Mesothelial cell of epicardium (in vitro differentiated cells): ENCODE measurements around the gene SOX12. TPM values are rescaled to one million over a fixed set of nuclear protein-coding genes. Genes with fewer than 3 reads are reported as not detected.
"Not testable (repeated sequence)": the region's sequence is repeated elsewhere in the genome, so short reads cannot be mapped to it uniquely, and the experiment has no call there.

Experiments
- DNase-seq, 2 experiments: peaks; one replicate each; pipeline ENCODE4 v3.0.0; 2021; ENCODE audit warnings: low spot score in 2 of 2; ENCODE audit not compliant: unreplicated experiment in 2 of 2
- H3K27ac Mint-ChIP-seq: 2 replicates; pipeline ENCODE4 v1.8.0; 2021; ENCODE audit warnings: mixed read lengths
- H3K27me3 Mint-ChIP-seq: 2 replicates; pipeline ENCODE4 v1.8.0; 2021; ENCODE audit warnings: low read depth, mixed read lengths
- H3K36me3 Mint-ChIP-seq: 2 replicates; pipeline ENCODE4 v1.8.0; 2021; ENCODE audit warnings: mixed read lengths
- H3K4me1 Mint-ChIP-seq: 2 replicates; pipeline ENCODE4 v1.8.0; 2021; ENCODE audit warnings: mixed read lengths
- H3K4me3 Mint-ChIP-seq: 2 replicates; pipeline ENCODE4 v1.8.0; 2021; ENCODE audit warnings: mild to moderate bottlenecking, moderate library complexity, mixed read lengths
- H3K9me3 Mint-ChIP-seq: 2 replicates; pipeline ENCODE4 v1.8.0; 2021; ENCODE audit warnings: mixed read lengths
- total RNA-seq: library from RNA; stranded (reverse); gene quantifications from 3 replicates; pipeline ENCODE4 v1.2.1, GENCODE V29; 2021
- TF ChIP-seq, protein P1 (sequence below): fragments of 200-600 bp; sonication (generic); IDR thresholded peaks from one replicate; pipeline ENCODE4 v1.5.0; 2021; ENCODE audit warnings: antibody characterized with exemption; ENCODE audit not compliant: unreplicated experiment

Gene SOX12
- total RNA-seq, 1 donor from 2014 or later: 67.0 TPM

DNA sequence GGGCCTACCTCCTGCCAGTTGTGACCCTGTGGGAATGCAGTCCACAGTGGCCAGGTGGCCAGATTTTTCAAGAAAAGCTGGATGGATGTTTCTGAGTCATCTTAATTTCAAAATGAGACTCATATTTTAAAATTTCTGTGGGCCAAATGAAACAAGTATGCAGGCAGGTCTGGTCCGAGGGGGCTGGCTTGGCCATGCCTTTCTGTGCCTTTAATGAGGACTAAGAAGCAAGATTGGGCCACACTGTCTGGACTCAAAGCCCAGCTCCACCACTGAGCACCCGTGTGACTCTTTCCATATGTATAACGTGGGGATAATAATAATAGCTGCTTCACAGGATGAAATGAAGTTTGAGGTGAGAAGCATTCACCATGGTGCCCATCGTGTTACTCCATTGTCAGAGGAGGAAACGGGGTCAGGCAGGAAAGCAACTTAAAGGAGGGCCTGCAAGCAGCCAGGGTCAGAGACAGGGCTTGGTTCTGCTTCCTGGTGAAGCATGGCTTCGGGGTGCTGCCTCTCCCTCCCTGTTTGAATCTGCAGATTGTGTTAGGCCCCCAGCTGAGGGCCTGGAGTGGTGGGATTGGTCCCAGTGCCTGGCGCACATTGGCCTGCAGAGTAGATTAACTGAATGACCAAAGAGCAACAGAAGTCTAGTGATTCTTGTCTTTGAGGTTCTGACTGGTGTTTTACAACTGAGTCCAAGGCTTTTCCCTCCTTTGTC is 3.8 kb downstream of the SOX12 start:
- DNase-seq: no peak
- H3K36me3 Mint-ChIP-seq: peaks cover 6% of the 10 kb centered on the region
- peaks cover 33% of the 10 kb centered on the region for H3K4me1 Mint-ChIP-seq
- TF ChIP-seq, protein P1, sequence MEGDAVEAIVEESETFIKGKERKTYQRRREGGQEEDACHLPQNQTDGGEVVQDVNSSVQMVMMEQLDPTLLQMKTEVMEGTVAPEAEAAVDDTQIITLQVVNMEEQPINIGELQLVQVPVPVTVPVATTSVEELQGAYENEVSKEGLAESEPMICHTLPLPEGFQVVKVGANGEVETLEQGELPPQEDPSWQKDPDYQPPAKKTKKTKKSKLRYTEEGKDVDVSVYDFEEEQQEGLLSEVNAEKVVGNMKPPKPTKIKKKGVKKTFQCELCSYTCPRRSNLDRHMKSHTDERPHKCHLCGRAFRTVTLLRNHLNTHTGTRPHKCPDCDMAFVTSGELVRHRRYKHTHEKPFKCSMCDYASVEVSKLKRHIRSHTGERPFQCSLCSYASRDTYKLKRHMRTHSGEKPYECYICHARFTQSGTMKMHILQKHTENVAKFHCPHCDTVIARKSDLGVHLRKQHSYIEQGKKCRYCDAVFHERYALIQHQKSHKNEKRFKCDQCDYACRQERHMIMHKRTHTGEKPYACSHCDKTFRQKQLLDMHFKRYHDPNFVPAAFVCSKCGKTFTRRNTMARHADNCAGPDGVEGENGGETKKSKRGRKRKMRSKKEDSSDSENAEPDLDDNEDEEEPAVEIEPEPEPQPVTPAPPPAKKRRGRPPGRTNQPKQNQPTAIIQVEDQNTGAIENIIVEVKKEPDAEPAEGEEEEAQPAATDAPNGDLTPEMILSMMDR: no peak
- H3K9me3 Mint-ChIP-seq: no peaks in the 10 kb centered on the region
- H3K27ac Mint-ChIP-seq: peak overlapping the region; percentile 88
- no peaks in the 10 kb centered on the region for H3K27me3 Mint-ChIP-seq
- peak overlapping the region; percentile 89 for H3K4me3 Mint-ChIP-seq

DNA sequence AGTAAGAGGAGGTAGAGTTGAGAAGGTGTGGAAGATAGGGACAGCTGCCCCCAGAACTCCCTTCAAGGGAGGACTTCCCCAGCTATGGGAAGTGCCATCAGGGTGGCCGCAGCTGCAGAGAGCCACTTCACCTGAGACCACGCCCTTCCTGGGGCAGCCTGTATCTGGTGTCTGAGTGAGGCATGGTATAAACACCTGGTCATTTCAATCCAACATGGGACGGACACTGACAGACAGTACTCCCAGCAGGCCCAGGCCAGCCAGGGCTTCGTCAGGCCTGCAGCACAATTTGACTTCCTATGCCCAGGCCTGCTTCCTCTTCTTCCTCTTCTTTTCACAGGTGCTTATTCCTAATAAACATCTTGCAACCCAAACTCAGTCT is 4.5 kb downstream of the SOX12 start:
- no peaks in the 10 kb centered on the region for H3K9me3 Mint-ChIP-seq
- peaks cover 33% of the 10 kb centered on the region for H3K4me1 Mint-ChIP-seq
- H3K4me3 Mint-ChIP-seq: peak overlapping the region; percentile 89
- TF ChIP-seq, protein P1: no peak
- H3K27me3 Mint-ChIP-seq: no peaks in the 10 kb centered on the region
- DNase-seq: no peak
- peaks cover 10% of the 10 kb centered on the region for H3K36me3 Mint-ChIP-seq
- peak overlapping the region; percentile 64 for H3K27ac Mint-ChIP-seq

DNA sequence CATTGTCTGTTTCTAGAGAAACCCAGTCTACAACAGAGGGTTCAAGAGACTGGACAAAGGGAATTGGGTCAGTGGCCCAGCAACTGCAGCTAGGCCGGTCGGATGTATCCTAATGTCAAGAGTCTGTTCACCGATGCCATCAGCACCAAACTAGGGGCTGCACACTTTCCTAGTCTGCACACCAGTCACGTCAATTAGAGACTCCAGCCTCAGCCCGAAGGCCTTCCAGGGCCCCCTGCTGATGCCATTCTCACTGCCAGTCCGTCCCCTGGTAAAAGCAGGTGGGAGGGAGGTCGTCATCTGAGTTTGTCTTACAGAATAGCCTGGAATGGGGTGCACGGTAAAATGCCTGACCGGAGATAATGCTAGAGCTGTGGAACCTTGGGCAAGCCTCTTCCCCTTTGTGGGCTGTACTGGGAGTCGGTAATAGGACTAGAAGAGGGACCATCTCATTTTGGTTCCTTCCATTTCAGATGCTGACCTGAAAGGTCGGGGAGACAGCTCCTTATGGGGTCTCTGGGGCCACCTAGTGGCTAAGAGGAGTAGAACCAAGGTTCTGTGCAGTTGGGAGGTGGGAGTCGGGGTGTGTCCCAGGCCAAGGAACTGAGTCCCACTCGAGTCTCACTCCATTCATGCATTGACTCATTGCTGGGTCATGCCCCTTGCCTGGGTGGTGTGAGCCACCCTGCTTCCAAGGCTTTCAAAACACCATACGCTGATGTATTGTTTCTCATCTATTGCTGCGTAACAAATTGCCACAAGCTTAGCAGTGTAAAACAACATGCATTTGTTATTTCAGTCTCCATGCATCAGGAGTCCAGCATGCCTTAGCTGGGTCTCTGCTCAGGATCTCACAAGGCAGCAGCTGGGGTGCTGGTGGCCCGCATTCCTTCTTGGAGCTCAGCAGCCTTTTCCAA is 5.1 kb downstream of the SOX12 start:
- Mint-ChIP-seq H3K4me3 (peak overlapping the region; percentile 41), H3K27ac (peak overlapping the region; percentile 71), H3K9me3 (no peaks in the 10 kb centered on the region), H3K27me3 (no peaks in the 10 kb centered on the region), H3K36me3 (peaks cover 10% of the 10 kb centered on the region), H3K4me1 (peaks cover 33% of the 10 kb centered on the region)
- TF ChIP-seq, protein P1: peak; percentile 75
- peak in 1 of 2 experiments; percentile 49 for DNase-seq

DNA sequence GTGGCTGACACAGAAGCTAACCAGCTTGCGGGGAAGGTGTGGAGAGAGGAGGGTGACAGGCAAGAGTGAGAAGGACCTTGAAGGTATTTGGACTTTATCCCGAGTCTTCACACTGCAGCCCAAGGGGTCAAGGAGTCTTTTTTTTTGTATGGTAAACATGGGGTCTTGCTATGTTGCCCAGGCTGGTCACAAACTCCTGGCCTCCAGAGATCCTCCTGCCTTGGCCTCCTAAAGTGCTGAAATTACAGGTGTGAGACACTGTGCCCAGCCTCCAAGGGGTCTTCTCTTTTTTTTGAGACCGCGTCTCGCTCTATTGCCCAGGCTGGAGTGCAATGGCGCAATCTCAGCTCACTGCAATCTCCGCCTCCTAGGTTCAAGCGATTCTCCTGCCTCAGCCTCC is 9.2 kb downstream of the SOX12 start:
- no peak overlapping the region for H3K27ac Mint-ChIP-seq

DNA sequence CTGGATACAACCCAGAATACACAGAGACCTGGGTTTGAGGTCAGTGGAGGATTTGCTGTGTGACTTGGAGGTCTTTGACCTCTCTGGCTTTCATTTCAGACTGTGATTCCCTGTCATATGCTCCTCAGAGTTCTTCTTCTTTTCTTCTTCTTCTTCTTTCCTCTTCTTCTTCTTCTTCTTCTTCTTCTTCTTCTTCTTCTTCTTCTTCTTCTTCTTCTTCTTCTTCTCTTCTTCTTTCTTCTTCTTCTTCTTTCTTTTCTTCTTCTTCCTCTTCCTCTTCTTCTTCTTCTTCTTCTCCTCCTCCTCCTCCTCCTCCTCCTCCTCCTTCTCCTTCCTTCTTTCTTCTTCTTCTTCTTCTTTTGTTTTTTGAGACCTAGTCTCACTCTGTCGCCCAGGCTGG is 10.7 kb downstream of the SOX12 start:
- not testable (repeated sequence) for H3K27me3 Mint-ChIP-seq

More for the DNA sequence above, 9.2 kb downstream of the SOX12 start:
- Mint-ChIP-seq H3K4me3 (no peak overlapping the region), H3K27me3 (no peaks in the 10 kb centered on the region), H3K4me1 (peaks cover 13% of the 10 kb centered on the region), H3K36me3 (peaks cover 10% of the 10 kb centered on the region), H3K9me3 (no peaks in the 10 kb centered on the region)
- no peak for DNase-seq
- TF ChIP-seq, protein P1: no peak

DNA sequence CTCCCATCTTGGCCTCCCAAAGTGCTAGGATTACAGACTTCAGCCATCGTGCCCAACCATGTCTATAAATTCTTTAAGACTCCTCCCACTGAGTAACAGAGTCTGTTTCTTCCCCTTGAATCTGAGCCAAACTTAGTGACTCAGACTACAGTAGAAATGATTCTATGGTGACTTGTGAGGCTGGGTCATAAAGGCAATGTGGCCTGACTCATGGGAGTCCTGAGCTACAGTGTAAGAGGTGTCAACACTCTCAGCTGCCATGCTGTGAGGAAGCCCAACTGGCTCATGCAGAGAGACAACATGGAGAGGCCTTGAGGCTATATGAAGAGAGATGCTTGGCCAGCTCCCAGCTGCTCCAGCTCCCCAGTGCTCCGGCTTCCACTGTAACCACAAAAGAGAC is 16.3 kb downstream of the SOX12 start:
- no peaks in the 10 kb centered on the region for H3K9me3 Mint-ChIP-seq
- peaks cover 5% of the 10 kb centered on the region for H3K4me1 Mint-ChIP-seq
- H3K27ac Mint-ChIP-seq: no peak overlapping the region
- TF ChIP-seq, protein P1: no peak
- DNase-seq: no peak
- H3K4me3 Mint-ChIP-seq: no peak overlapping the region
- H3K36me3 Mint-ChIP-seq: peaks cover 8% of the 10 kb centered on the region
- H3K27me3 Mint-ChIP-seq: no peaks in the 10 kb centered on the region

More for the DNA sequence above, 10.7 kb downstream of the SOX12 start:
- H3K9me3 Mint-ChIP-seq, H3K4me3 Mint-ChIP-seq, DNase-seq, H3K4me1 Mint-ChIP-seq, H3K36me3 Mint-ChIP-seq, H3K27ac Mint-ChIP-seq: not testable (repeated sequence)
